ENCODE data around the gene KRTAP25-1.

Gene KRTAP25-1

GRCh38 chr21:30249936-30250335 lies 39.4 kb downstream of the KRTAP25-1 start:
- DNase-seq (ENCODE audit: low read depth in 4 of 4, low spot score in 1 of 4), result no peak

GRCh38 chr21:30248844-30249243 lies 40.5 kb downstream of the KRTAP25-1 start:
- DNase-seq (ENCODE audit: low read depth in 4 of 4, low spot score in 1 of 4), result no peak

GRCh38 chr21:30245061-30245460 lies 44.3 kb downstream of the KRTAP25-1 start:
- no peak for DNase-seq (ENCODE audit: low read depth in 4 of 4, low spot score in 1 of 4)

GRCh38 chr21:30243691-30244090 lies 45.6 kb downstream of the KRTAP25-1 start:
- no peak for DNase-seq (ENCODE audit: low read depth in 4 of 4, low spot score in 1 of 4)

GRCh38 chr21:30240661-30241060 lies 48.7 kb downstream of the KRTAP25-1 start:
- no peak for DNase-seq (ENCODE audit: low read depth in 4 of 4, low spot score in 1 of 4)
